Activated CD4-positive, alpha-beta T cell treated with anti-CD3 and anti-CD28 coated beads, Interleukin-2, amount 50 U/mL, for 24 hours (primary cell): ENCODE measurements around the gene DUSP5.
A peak's percentile ranks its signal among the peaks of the same experiment; 100 is the strongest.

Experiments used
- DNase-seq, 2 donors: peaks; one replicate each; pipeline ENCODE4 v3.0.0-alpha.2; 2020; ENCODE audit warnings: low read depth in 1 of 2, low spot score in 1 of 2

DUSP5 gene

GRCh38 chr10:110499796-110500514 lies 2.2 kb downstream of the DUSP5 start:
- DNase-seq = no peak

- no peak for DNase-seq
These were observed 2.8 kb downstream of the DUSP5 start for GRCh38 chr10:110500515-110500905.

- no peak for DNase-seq
These were observed 3.6 kb downstream of the DUSP5 start for GRCh38 chr10:110501142-110501937.

GRCh38 chr10:110502072-110502845 lies 4.6 kb downstream of the DUSP5 start:
- no peak for DNase-seq

- no peak for DNase-seq
These were observed 5.2 kb downstream of the DUSP5 start for GRCh38 chr10:110502851-110503301.

GRCh38 chr10:110503528-110504110 lies 5.9 kb downstream of the DUSP5 start:
- no peak for DNase-seq

- DNase-seq = peak in 1 of 2 donors; percentile 61
These were observed 6.5 kb downstream of the DUSP5 start for GRCh38 chr10:110504111-110504735.

- no peak for DNase-seq
These were observed 7.5 kb downstream of the DUSP5 start for GRCh38 chr10:110505130-110505770.

- no peak for DNase-seq
These were observed 8.7 kb downstream of the DUSP5 start for GRCh38 chr10:110506448-110506847.

- DNase-seq = no peak
These were observed 9.6 kb downstream of the DUSP5 start for GRCh38 chr10:110507346-110507745.

GRCh38 chr10:110508159-110508788 lies 10.6 kb downstream of the DUSP5 start:
- no peak for DNase-seq

GRCh38 chr10:110508806-110509544 lies 11.3 kb downstream of the DUSP5 start:
- no peak for DNase-seq

GRCh38 chr10:110509560-110509959 lies 11.9 kb downstream of the DUSP5 start:
- no peak for DNase-seq

- DNase-seq = no peak
These were observed 12.4 kb downstream of the DUSP5 start for GRCh38 chr10:110510086-110510485.

- no peak for DNase-seq
These were observed 13.0 kb downstream of the DUSP5 start for GRCh38 chr10:110510730-110511129.

- no peak for DNase-seq
These were observed 14.2 kb downstream of the DUSP5 start for GRCh38 chr10:110511734-110512449.

- peak in 1 of 2 donors; percentile 53 for DNase-seq
These were observed 14.9 kb downstream of the DUSP5 start for GRCh38 chr10:110512461-110513187.

GRCh38 chr10:110513949-110514348 lies 16.2 kb downstream of the DUSP5 start:
- DNase-seq = no peak
